ENCODE measurements around the gene ALOXE3. TPM values are rescaled to one million over a fixed set of nuclear protein-coding genes. Genes with fewer than 3 reads are reported as not detected.

Gene ALOXE3
- total and polyA plus RNA-seq, 2 experiments from 2014 or later, result 0.10 to 0.27 TPM

- peaks cover 81% of the 10 kb centered on the region for H3K27me3 ChIP-seq (ENCODE audit: insufficient read depth)
- H3K27me3 Mint-ChIP-seq (ENCODE audit: insufficient read depth, low read depth, poor library complexity), result peaks cover 74% of the 10 kb centered on the region
- peaks cover 7% of the 10 kb centered on the region; the same call in 2 of the 3 replicates for H3K9me3 Mint-ChIP-seq
- peaks cover 25% of the 10 kb centered on the region for H3K4me1 Mint-ChIP-seq
- no peaks in the 10 kb centered on the region for H3K9me2 ChIP-seq (ENCODE audit: insufficient read depth)
- H3F3A ChIP-seq (replicated peaks; ENCODE audit: low read depth), result peaks cover 18% of the 10 kb centered on the region
- no peak overlapping the region for H3K27ac Mint-ChIP-seq
- H3K79me2 ChIP-seq (replicated peaks; ENCODE audit: insufficient read depth), result no peaks in the 10 kb centered on the region
- no peak overlapping the region for H3K4me3 ChIP-seq
- no peak for ATAC-seq
- TF ChIP-seq EZH2phosphoT487 (IDR thresholded peaks at IDR 0.05; ENCODE audit: unreplicated experiment) (no peak), JUNB (IDR thresholded peaks at IDR 0.05; ENCODE audit: unreplicated experiment) (no peak), ZNF462 (CRISPR knock-in tag; IDR thresholded peaks at IDR 0.05) (no peak), ETS1 (IDR thresholded peaks at IDR 0.05) (no peak)
- peaks cover 27% of the 10 kb centered on the region for H3K4me1 ChIP-seq (ENCODE audit: insufficient read depth)
- H4K20me1 ChIP-seq (replicated peaks; ENCODE audit: insufficient read depth), result peaks cover 6% of the 10 kb centered on the region; the same call in 1 of the 2 replicates
- no peak overlapping the region for H3K27ac ChIP-seq (ENCODE audit: low read depth)
- DNase-seq (ENCODE audit: low spot score), result no peak
- no peak overlapping the region for H3K4me2 ChIP-seq
- H3K36me3 ChIP-seq (ENCODE audit: insufficient read depth), result no peaks in the 10 kb centered on the region
- H2AFZ ChIP-seq, result no peak overlapping the region
- H3K36me3 Mint-ChIP-seq (ENCODE audit: low read depth), result no peaks in the 10 kb centered on the region; the same call in 1 of the 3 replicates
- H3K4me3 Mint-ChIP-seq, result no peak overlapping the region
Observed at GRCh38 chr17:8128125-8128784, 9.9 kb upstream of the ALOXE3 start.

Data from GM23338 (cell line).